Activated CD4-positive, alpha-beta T cell treated with anti-CD3 and anti-CD28 coated beads for 48 hours (primary cell): ENCODE results near the gene OR10H4.
"Not testable (repeated sequence)": the region's sequence is repeated elsewhere in the genome, so short reads cannot be mapped to it uniquely, and the experiment has no call there.

ENCODE experiments used
- DNase-seq: peaks from one replicate; pipeline ENCODE4 v3.0.0-alpha.2; 2020

The OR10H4 gene

GRCh38 chr19:15948223-15949058, at the start of gene OR10H4:
Gene OR10H4 (plus strand): TSS chr19:15949008. CDS start chr19:15949008, 0 bp downstream.
- DNase-seq: no peak

GRCh38 chr19:15899561-15899960, 49.2 kb upstream of the OR10H4 start:
- DNase-seq: not testable (repeated sequence)

- not testable (repeated sequence) for DNase-seq
Observed at GRCh38 chr19:15900032-15900431, 48.8 kb upstream of the OR10H4 start.

- DNase-seq: no peak
Observed at GRCh38 chr19:15900504-15900903, 48.3 kb upstream of the OR10H4 start.

GRCh38 chr19:15902254-15902653, 46.6 kb upstream of the OR10H4 start:
- DNase-seq: no peak

GRCh38 chr19:15902898-15903297, 45.9 kb upstream of the OR10H4 start:
- DNase-seq: not testable (repeated sequence)

- DNase-seq: no peak
Observed at GRCh38 chr19:15905026-15905425, 43.8 kb upstream of the OR10H4 start.

- DNase-seq: no peak
Observed at GRCh38 chr19:15911599-15912235, 37.1 kb upstream of the OR10H4 start.

GRCh38 chr19:15913384-15913783, 35.4 kb upstream of the OR10H4 start:
- DNase-seq: no peak

- DNase-seq: no peak
Observed at GRCh38 chr19:15913830-15914229, 35.0 kb upstream of the OR10H4 start.

GRCh38 chr19:15915109-15915508, 33.7 kb upstream of the OR10H4 start:
- no peak for DNase-seq

GRCh38 chr19:15919243-15919642, 29.6 kb upstream of the OR10H4 start:
- DNase-seq: no peak

- no peak for DNase-seq
Observed at GRCh38 chr19:15922021-15922420, 26.8 kb upstream of the OR10H4 start.

GRCh38 chr19:15923702-15924101, 25.1 kb upstream of the OR10H4 start:
- DNase-seq: no peak

GRCh38 chr19:15926484-15926883, 22.3 kb upstream of the OR10H4 start:
- no peak for DNase-seq

GRCh38 chr19:15928321-15928720, 20.5 kb upstream of the OR10H4 start:
- DNase-seq: no peak

- peak; percentile 52 for DNase-seq
Observed at GRCh38 chr19:15933761-15934331, 15.0 kb upstream of the OR10H4 start.

GRCh38 chr19:15934332-15935078, 14.3 kb upstream of the OR10H4 start, which contains the start of gene CYP4F11:
Gene CYP4F11 (minus strand): TSS chr19:15934529. CDS start chr19:15934408, 121 bp downstream.
- DNase-seq: no peak

- no peak for DNase-seq
Observed at GRCh38 chr19:15935167-15935702, 13.6 kb upstream of the OR10H4 start.

- DNase-seq: no peak
Observed at GRCh38 chr19:15936173-15936572, 12.6 kb upstream of the OR10H4 start.

GRCh38 chr19:15936950-15937349, 11.9 kb upstream of the OR10H4 start:
- DNase-seq: no peak

GRCh38 chr19:15937771-15938170, 11.0 kb upstream of the OR10H4 start:
- DNase-seq: no peak

GRCh38 chr19:15944401-15944800, 4.4 kb upstream of the OR10H4 start:
- no peak for DNase-seq
